ENCODE results near the gene ACTA2. TPM values are rescaled to one million over a fixed set of nuclear protein-coding genes. Genes with fewer than 3 reads are reported as not detected.
"Not testable (repeated sequence)": the region's sequence is repeated elsewhere in the genome, so short reads cannot be mapped to it uniquely, and the experiment has no call there.

The ACTA2 gene
- total RNA-seq, 6 experiments from 2014 or later, result 112 to 178 (median 164) TPM

GRCh38 chr10:88938039-88938438, 14.5 kb downstream of the ACTA2 start:
- Mint-ChIP-seq H3K36me3 (ENCODE audit: low read depth) (peaks cover 39% of the 10 kb centered on the region), H3K4me1 (ENCODE audit: low read depth) (peaks cover 12% of the 10 kb centered on the region), H3K9me3 (no peaks in the 10 kb centered on the region), H3K27me3 (ENCODE audit: insufficient read depth) (no peaks in the 10 kb centered on the region; the same call in 1 of the 2 replicates), H3K4me3 (no peak overlapping the region), H3K27ac (no peak overlapping the region)
- no peak for TF ChIP-seq CTCF (IDR thresholded peaks at IDR 0.05)
- DNase-seq, result no peak

GRCh38 chr10:88936656-88937055, 15.9 kb downstream of the ACTA2 start:
- no peak overlapping the region for H3K27ac Mint-ChIP-seq
- no peaks in the 10 kb centered on the region for H3K9me3 Mint-ChIP-seq
- peaks cover 26% of the 10 kb centered on the region for H3K4me1 Mint-ChIP-seq (ENCODE audit: low read depth)
- TF ChIP-seq CTCF (IDR thresholded peaks at IDR 0.05), result no peak
- no peak for DNase-seq
- H3K27me3 Mint-ChIP-seq (ENCODE audit: insufficient read depth), result no peaks in the 10 kb centered on the region; the same call in 1 of the 2 replicates
- peaks cover 35% of the 10 kb centered on the region for H3K36me3 Mint-ChIP-seq (ENCODE audit: low read depth)
- H3K4me3 Mint-ChIP-seq, result no peak overlapping the region

- peaks cover 32% of the 10 kb centered on the region for H3K4me1 Mint-ChIP-seq (ENCODE audit: low read depth)
- no peaks in the 10 kb centered on the region for H3K9me3 Mint-ChIP-seq
- H3K4me3 Mint-ChIP-seq, result no peak overlapping the region
- no peaks in the 10 kb centered on the region; the same call in 1 of the 2 replicates for H3K27me3 Mint-ChIP-seq (ENCODE audit: insufficient read depth)
- peaks cover 31% of the 10 kb centered on the region for H3K36me3 Mint-ChIP-seq (ENCODE audit: low read depth)
- peak; percentile 88 for TF ChIP-seq CTCF (IDR thresholded peaks at IDR 0.05)
- DNase-seq, result peak; percentile 73
- peak overlapping the region; percentile 48 for H3K27ac Mint-ChIP-seq
These were observed 17.5 kb downstream of the ACTA2 start for GRCh38 chr10:88934900-88935672.

GRCh38 chr10:88933564-88933963, 19.0 kb downstream of the ACTA2 start:
- no peak for DNase-seq
- Mint-ChIP-seq H3K4me3 (no peak overlapping the region), H3K9me3 (no peaks in the 10 kb centered on the region), H3K36me3 (ENCODE audit: low read depth) (peaks cover 36% of the 10 kb centered on the region), H3K27ac (no peak overlapping the region), H3K4me1 (ENCODE audit: low read depth) (peaks cover 32% of the 10 kb centered on the region), H3K27me3 (ENCODE audit: insufficient read depth) (no peaks in the 10 kb centered on the region; the same call in 1 of the 2 replicates)
- TF ChIP-seq CTCF (IDR thresholded peaks at IDR 0.05), result no peak

- H3K27ac Mint-ChIP-seq, result peak overlapping the region; percentile 68
- H3K4me1 Mint-ChIP-seq (ENCODE audit: low read depth), result peaks cover 39% of the 10 kb centered on the region
- DNase-seq, result peak; percentile 93
These were observed 19.9 kb downstream of the ACTA2 start for GRCh38 chr10:88932539-88933256.

GRCh38 chr10:88932029-88932428, 20.5 kb downstream of the ACTA2 start:
- not testable (repeated sequence) for DNase-seq; H3K9me3 Mint-ChIP-seq; H3K27me3 Mint-ChIP-seq (ENCODE audit: insufficient read depth); H3K4me3 Mint-ChIP-seq
- Mint-ChIP-seq H3K36me3 (ENCODE audit: low read depth) (peaks cover 34% of the 10 kb centered on the region), H3K27ac (peak overlapping the region; percentile 68), H3K4me1 (ENCODE audit: low read depth) (peaks cover 45% of the 10 kb centered on the region)

More at GRCh38 chr10:88932539-88933256, 19.9 kb downstream of the ACTA2 start:
- Mint-ChIP-seq H3K36me3 (ENCODE audit: low read depth) (peaks cover 34% of the 10 kb centered on the region), H3K27me3 (ENCODE audit: insufficient read depth) (no peaks in the 10 kb centered on the region; the same call in 1 of the 2 replicates), H3K9me3 (no peaks in the 10 kb centered on the region), H3K4me3 (no peak overlapping the region)
- TF ChIP-seq CTCF (IDR thresholded peaks at IDR 0.05), result peak; percentile 97

All from HFFc6 (cell line).